CD4-positive, alpha-beta T cell treated with Interleukin-6 for 4 hours (primary cell): ENCODE results near the gene LARGE1.
"Not testable (repeated sequence)": the region's sequence is repeated elsewhere in the genome, so short reads cannot be mapped to it uniquely, and the experiment has no call there.

Source experiments
- DNase-seq: peaks from one replicate; pipeline ENCODE4 v3.0.0-alpha.2; 2020; ENCODE audit warnings: mixed read lengths

LARGE1 gene

GRCh38 chr22:33589297-33589696 is 331.0 kb downstream of the LARGE1 start:
- no peak for DNase-seq

- no peak for DNase-seq
Observed at GRCh38 chr22:33588860-33589259, 331.4 kb downstream of the LARGE1 start.

GRCh38 chr22:33584152-33584551 is 336.1 kb downstream of the LARGE1 start:
- no peak for DNase-seq

- no peak for DNase-seq
Observed at GRCh38 chr22:33582822-33583400, 337.4 kb downstream of the LARGE1 start.

DNA sequence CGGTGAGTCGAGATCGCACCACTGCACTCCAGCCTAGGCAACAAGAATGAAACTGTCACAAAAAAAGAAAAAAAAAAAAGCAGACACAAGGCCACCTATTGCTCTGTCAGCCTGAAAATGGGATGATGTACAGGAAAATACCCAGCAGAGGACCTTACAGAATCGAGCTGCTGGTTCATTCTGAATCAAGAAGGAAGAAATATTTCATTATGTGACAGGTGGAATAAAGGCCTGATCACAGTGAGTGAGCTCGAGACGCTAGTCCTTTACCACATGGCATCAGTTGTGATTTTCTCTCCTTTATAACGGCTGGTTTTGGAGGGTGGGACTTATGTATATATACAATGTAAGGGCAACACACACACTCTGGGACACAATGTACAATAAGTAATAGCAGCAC is 340.0 kb downstream of the LARGE1 start:
- DNase-seq, result no peak

DNA sequence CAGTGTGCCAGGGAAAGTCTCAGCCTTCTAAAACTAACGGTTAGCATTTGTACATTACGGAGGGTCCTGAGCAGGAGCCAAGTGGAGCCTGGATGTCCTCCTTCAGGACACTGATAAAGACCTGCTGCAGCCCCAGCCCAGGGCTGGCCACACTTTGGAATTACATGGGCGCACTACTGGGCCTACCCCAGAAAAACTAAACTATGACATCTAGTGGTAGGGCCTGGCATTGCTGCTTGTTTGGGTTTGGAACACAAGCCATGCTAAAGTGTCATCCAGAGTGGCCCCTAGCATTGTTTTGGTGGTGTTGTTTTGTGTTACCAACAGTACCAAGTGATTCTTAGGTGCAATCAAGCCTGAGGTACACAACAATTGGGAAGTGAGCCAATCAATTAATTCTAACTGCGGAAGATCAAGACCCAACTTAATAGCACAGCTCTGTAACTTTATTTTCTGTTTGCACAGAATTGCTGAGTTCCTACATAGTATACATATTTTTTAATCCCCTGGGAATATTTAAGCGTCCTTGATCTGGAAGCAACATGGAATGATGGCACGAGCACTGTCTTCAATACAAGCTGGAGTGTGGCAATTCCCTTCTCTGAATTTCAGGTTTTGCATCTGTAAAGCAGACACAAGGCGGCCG is 340.7 kb downstream of the LARGE1 start:
- peak; percentile 2 for DNase-seq

- no peak for DNase-seq
Observed at GRCh38 chr22:33578752-33579151, 341.5 kb downstream of the LARGE1 start.

- no peak for DNase-seq
Observed at GRCh38 chr22:33577862-33578411, 342.3 kb downstream of the LARGE1 start.

- no peak for DNase-seq
Observed at GRCh38 chr22:33576205-33576604, 344.1 kb downstream of the LARGE1 start.

- DNase-seq, result no peak
Observed at GRCh38 chr22:33575771-33576170, 344.5 kb downstream of the LARGE1 start.

- no peak for DNase-seq
Observed at GRCh38 chr22:33575041-33575440, 345.2 kb downstream of the LARGE1 start.

DNA sequence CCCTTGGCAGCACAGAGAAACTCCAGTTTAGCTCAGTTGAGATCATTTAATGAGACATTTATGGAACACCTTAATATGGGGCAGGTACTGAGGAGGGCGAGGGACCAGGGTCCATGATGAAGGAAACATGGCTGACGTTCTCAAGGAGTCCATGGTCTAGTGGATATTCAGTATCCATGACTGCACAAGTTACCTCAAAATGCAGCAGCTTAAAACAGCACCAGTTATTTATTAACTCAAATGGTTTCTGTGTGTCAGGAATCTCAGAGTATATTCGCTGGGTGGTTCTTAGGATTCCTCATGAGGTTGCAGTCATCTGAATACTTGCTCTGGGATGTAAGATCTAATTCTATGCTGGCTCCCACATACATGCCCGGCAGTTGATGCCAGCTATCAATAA is 346.8 kb downstream of the LARGE1 start:
- no peak for DNase-seq

DNA sequence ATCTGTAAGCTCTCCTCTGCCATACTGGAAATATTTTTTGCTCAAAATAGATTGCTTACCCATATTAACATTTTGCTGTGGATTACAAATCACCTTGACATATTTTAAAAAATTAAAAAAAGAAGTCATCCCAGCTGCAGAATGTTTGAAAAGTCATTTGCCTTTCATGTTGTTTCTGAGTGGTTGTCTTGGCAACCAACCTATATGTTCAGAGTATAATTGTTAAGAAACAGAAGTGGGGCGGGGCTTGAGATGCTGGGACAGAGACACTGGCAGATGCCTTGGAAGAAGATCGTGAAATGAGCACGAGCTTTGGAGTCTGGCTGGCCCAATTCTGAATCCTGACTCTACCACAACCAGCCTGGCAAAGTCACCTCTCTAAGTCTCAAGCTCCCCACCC is 348.2 kb downstream of the LARGE1 start:
- no peak for DNase-seq

DNA sequence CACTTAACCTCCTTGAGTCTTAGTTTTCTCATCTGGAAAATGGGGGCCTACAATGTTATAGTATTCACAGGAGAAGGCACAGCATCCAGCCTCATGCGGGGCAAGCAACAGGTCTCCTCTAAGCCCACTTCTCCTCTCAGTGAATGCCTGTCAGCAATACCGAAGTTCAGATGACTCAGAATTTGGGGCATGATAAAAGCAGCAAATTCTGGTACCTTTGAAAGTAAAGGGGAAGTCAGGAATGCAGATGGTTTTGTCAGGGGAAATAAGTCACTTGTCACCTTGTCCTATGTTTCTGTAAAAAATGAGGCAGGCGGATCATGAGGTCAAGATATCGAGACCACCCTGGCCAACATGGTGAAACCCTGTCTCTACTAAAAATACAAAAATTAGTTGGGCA is 350.2 kb downstream of the LARGE1 start:
- DNase-seq, result no peak

GRCh38 chr22:33569559-33569958 is 350.7 kb downstream of the LARGE1 start:
- DNase-seq, result no peak

DNA sequence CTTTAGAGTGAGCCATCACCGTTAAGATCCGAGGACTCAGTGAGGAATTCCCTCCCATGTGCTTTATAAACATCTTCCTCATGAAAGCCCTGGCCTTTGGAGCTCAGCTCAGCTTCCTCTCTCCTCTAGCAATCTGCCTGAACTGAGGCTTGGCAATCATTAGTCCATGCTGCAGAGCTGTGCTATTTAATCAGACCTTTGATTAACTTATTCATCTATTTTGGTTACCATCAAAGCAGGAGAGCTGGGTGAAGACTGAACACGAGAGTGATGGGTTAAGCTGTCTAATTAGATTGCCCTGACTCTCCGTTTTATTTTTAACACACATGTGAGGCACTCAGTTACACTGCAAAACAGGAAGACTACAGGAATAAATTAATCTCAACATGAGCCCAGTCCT is 351.3 kb downstream of the LARGE1 start:
- DNase-seq, result no peak

DNA sequence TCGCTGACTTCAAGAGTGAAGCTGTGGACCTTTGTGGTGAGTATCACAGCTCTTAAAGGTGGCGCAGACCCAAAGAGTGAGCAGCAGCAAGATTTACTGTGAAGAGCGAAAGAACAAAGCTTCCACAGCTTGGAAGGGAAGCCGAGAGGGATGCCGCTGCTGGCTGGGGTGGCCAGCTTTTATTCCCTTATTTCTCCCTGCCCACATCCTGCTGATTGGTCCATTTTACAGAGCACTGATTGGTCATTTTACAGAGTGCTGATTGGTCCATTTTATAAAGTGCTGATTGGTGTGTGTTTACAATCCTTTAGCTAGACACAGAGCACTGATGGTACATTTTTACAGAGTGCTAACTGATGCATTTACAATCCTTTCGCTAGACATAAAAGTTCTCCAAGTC is 353.8 kb downstream of the LARGE1 start:
- not testable (repeated sequence) for DNase-seq

DNA sequence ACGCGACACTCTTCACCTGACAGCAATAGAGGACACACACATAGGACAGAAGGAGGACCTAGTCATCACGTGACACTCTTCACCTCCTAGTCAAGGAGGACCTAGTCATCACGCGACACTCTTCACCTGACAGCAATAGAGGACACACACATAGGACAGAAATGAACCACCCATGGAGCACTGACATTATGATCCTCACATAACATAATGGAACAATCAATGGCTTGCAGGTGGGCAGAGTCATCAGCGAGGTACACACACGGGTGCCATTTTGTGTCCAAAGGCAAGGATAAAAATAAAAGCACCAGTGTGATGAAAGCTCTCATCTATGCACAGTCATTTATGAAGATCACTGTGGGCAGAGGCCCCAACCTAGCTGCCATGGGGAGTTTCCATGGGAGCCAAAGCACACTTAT is 354.7 kb downstream of the LARGE1 start:
- no peak for DNase-seq

DNA sequence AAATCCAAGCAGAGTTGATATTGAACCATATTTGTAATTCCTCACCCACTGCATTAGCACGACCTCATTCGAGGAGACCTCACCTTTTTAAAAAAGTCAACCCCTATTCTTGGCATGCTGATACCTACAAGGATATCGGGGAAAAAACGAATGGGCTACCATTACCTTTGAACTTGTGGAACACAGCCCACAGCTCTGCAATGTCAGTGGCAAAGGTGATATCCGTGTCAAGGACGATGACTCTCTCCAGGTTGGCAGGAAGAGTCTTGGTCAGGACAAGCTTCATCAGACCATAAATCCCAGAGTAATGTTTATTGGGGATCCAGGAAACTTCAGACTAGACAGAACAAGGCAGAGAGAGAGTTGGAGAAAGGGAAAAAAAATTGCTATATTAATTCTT is 355.6 kb downstream of the LARGE1 start:
- DNase-seq, result no peak

- DNase-seq, result no peak
Observed at GRCh38 chr22:33563220-33563964, 356.9 kb downstream of the LARGE1 start.

DNA sequence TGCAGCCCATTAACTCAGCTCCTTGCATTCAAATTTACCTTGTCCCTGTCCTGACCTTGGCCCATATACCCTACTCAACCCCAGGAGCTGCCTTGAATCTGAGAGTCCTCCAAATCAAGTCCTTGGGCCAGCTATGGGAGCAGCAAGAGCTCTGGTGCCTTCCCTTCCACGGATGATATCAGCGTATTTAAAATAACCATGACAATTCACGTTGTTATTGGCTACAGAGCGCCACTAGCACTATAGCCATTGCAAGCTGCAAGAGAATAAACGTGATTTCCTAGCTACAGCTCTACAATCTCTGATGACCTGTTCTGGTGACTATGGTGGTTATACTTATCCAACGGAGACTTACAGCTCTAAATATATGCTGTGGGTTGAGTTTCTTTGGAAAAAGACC is 357.8 kb downstream of the LARGE1 start:
- DNase-seq, result no peak

DNA sequence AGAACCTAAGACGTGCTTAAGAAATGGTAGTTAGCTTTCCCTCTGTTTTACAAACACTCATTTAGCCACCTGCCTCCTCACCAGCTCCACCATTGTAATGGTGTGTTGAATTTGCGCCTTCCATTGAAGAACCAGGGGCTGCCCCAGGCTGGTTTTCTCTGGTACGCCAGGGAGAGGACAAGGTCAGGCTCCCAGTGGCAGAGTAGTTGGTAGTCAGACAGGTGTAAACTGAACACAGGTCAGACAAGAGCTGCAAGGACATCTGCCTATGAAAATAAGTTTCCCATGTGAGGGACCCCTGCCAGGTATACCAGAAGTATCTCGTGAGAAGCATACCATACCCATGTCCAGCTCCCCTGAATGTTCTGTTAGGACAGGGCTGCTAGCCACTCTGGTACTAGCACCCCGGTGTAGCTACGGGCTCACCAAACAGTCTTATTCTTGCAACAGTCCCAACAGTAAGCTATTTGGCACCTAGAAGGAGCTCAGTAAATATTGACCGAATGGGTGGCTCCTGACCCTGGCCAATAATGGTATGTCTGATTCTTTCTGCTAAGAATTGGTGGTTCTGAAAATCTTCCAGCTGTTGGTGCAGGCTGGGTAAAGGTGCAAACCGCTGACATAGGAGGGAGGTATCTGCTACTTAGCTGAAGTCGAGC is 359.0 kb downstream of the LARGE1 start:
- DNase-seq, result no peak

- DNase-seq, result no peak
Observed at GRCh38 chr22:33557836-33558235, 362.4 kb downstream of the LARGE1 start.
